Endometrial microvascular endothelial cells (primary cell): ENCODE measurements around the gene TIMM29. TPM values are rescaled to one million over a fixed set of nuclear protein-coding genes. Genes with fewer than 3 reads are reported as not detected.

Experiments
- in situ Hi-C: cut with HindIII; loops from 2 replicates; pipeline ENCODE4 v1.10.0; 2017; ENCODE audit warnings: low sequenced_read_pairs, low pct_unique_long_range_greater_than_20kb; ENCODE audit errors: inconsistent ontology term
- total RNA-seq: library from RNA; depleted of rRNA; stranded (reverse); fragments of >200 nt; gene quantifications from one replicate; pipeline ENCODE4 v1.2.3, GENCODE V29; 2015; ENCODE audit errors: inconsistent ontology term

Gene TIMM29
- total RNA-seq, 1 donor from 2014 or later = 32.8 TPM

- in situ Hi-C loops = no loop called here
Measured at GRCh38 chr19:10907925-10908324, 20.7 kb upstream of the TIMM29 start.

- in situ Hi-C loops = no loop called here
Measured at GRCh38 chr19:10908380-10908960, 20.1 kb upstream of the TIMM29 start.

- in situ Hi-C loops = no loop called here
Measured at GRCh38 chr19:10911579-10912363, 16.8 kb upstream of the TIMM29 start.

GRCh38 chr19:10912619-10913018 lies 16.0 kb upstream of the TIMM29 start:
- in situ Hi-C loops = no loop called here

GRCh38 chr19:10913716-10914340 lies 14.8 kb upstream of the TIMM29 start:
- in situ Hi-C loops = no loop called here

- in situ Hi-C loops = no loop called here
Measured at GRCh38 chr19:10915130-10916091, 13.2 kb upstream of the TIMM29 start.

GRCh38 chr19:10916602-10917001 lies 12.0 kb upstream of the TIMM29 start:
- in situ Hi-C loops = no loop called here

GRCh38 chr19:10918359-10918758 lies 10.3 kb upstream of the TIMM29 start:
- in situ Hi-C loops = no loop called here

GRCh38 chr19:10919352-10920287 lies 9.0 kb upstream of the TIMM29 start:
- in situ Hi-C loops = no loop called here

GRCh38 chr19:10920288-10920655 lies 8.3 kb upstream of the TIMM29 start:
- in situ Hi-C loops = no loop called here

GRCh38 chr19:10920781-10921180 lies 7.8 kb upstream of the TIMM29 start:
- in situ Hi-C loops = no loop called here

GRCh38 chr19:10921199-10921909 lies 7.3 kb upstream of the TIMM29 start:
- in situ Hi-C loops = no loop called here

- in situ Hi-C loops = no loop called here
Measured at GRCh38 chr19:10921910-10922637, 6.5 kb upstream of the TIMM29 start.

GRCh38 chr19:10922638-10923014 lies 6.0 kb upstream of the TIMM29 start:
- in situ Hi-C loops = no loop called here

- in situ Hi-C loops = no loop called here
Measured at GRCh38 chr19:10923260-10924112, 5.1 kb upstream of the TIMM29 start.

- in situ Hi-C loops = no loop called here
Measured at GRCh38 chr19:10924597-10924996, 4.0 kb upstream of the TIMM29 start.
